ENCODE measurements around the gene ANTXRL.
"Not testable (repeated sequence)": the region's sequence is repeated elsewhere in the genome, so short reads cannot be mapped to it uniquely, and the experiment has no call there.

DNA sequence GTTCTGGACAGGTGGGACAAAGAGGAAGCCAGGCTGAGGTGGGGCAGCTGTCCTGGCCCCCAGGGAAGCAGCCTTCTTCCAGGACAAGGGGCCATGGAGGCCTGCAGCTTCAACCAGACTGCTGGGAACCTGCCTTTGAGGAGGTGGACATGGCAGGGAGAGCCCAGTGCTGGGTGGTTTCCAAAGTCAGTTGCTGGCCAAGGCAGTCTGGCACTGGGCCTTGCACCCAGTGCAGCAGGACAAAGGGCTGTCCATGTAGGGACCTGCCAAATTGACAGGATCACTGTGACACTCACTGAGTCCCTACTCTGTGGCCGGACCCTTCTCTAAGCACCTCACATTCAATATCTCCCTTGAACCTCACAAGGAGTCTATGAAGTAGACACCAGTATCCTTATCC lies 90.2 kb downstream of the ANTXRL start:
- TF ChIP-seq, protein P1, sequence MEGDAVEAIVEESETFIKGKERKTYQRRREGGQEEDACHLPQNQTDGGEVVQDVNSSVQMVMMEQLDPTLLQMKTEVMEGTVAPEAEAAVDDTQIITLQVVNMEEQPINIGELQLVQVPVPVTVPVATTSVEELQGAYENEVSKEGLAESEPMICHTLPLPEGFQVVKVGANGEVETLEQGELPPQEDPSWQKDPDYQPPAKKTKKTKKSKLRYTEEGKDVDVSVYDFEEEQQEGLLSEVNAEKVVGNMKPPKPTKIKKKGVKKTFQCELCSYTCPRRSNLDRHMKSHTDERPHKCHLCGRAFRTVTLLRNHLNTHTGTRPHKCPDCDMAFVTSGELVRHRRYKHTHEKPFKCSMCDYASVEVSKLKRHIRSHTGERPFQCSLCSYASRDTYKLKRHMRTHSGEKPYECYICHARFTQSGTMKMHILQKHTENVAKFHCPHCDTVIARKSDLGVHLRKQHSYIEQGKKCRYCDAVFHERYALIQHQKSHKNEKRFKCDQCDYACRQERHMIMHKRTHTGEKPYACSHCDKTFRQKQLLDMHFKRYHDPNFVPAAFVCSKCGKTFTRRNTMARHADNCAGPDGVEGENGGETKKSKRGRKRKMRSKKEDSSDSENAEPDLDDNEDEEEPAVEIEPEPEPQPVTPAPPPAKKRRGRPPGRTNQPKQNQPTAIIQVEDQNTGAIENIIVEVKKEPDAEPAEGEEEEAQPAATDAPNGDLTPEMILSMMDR (IDR thresholded peaks at IDR 0.05; ENCODE audit: borderline replicate concordance, extremely low read depth, low read length, poor library complexity, severe bottlenecking): not testable (repeated sequence)
- not testable (repeated sequence) for TF ChIP-seq EZH2 (IDR thresholded peaks at IDR 0.05; ENCODE audit: borderline replicate concordance, low read depth, low read length, severe bottlenecking)
